Activated T-cell treated with anti-CD3 and anti-CD28 coated beads, Interleukin-2, amount 50 U/mL, for 1 hour (primary cell): ENCODE results near the gene CLCN2.

ENCODE experiments used
- DNase-seq: peaks from one replicate; pipeline ENCODE4 v3.0.0-alpha.2; 2020

CLCN2 gene

GRCh38 chr3:184380627-184381260, 19.3 kb upstream of the CLCN2 start:
- DNase-seq: peak; percentile 43

- peak; percentile 44 for DNase-seq
Observed at GRCh38 chr3:184380185-184380626, 18.8 kb upstream of the CLCN2 start.

GRCh38 chr3:184379358-184380184, 18.2 kb upstream of the CLCN2 start, which contains the start of gene CHRD:
Gene CHRD (plus strand): TSS chr3:184380054. CDS start chr3:184380319, 265 bp downstream.
- no peak for DNase-seq

- no peak for DNase-seq
Observed at GRCh38 chr3:184378651-184379357, 17.4 kb upstream of the CLCN2 start.

- no peak for DNase-seq
Observed at GRCh38 chr3:184377882-184378445, 16.6 kb upstream of the CLCN2 start, which contains the start of gene THPO. Gene THPO (minus strand): TSS chr3:184378207. CDS start chr3:184376259, 1,948 bp downstream.

GRCh38 chr3:184377374-184377773, 16.0 kb upstream of the CLCN2 start:
- no peak for DNase-seq

GRCh38 chr3:184375747-184376461, 14.5 kb upstream of the CLCN2 start:
- DNase-seq: no peak

- DNase-seq: no peak
Observed at GRCh38 chr3:184373422-184373821, 12.0 kb upstream of the CLCN2 start.

- no peak for DNase-seq
Observed at GRCh38 chr3:184372911-184373310, 11.5 kb upstream of the CLCN2 start.

- DNase-seq: no peak
Observed at GRCh38 chr3:184372296-184372821, 11.0 kb upstream of the CLCN2 start.

- peak; percentile 63 for DNase-seq
Observed at GRCh38 chr3:184371570-184372018, 10.2 kb upstream of the CLCN2 start.

- no peak for DNase-seq
Observed at GRCh38 chr3:184368586-184369183, 7.3 kb upstream of the CLCN2 start.

- no peak for DNase-seq
Observed at GRCh38 chr3:184368116-184368515, 6.7 kb upstream of the CLCN2 start.

- no peak for DNase-seq
Observed at GRCh38 chr3:184366619-184367289, 5.3 kb upstream of the CLCN2 start.

- peak; percentile 88 for DNase-seq
Observed at GRCh38 chr3:184362668-184363546, 1.5 kb upstream of the CLCN2 start.

- peak; percentile 52 for DNase-seq
Observed at GRCh38 chr3:184361932-184362667, 695 bp upstream of the CLCN2 start.

GRCh38 chr3:184360929-184361531, 375 bp downstream of the CLCN2 start:
- DNase-seq: no peak

GRCh38 chr3:184360070-184360928, 1.1 kb downstream of the CLCN2 start:
- no peak for DNase-seq
